ENCODE results near the gene DNAJC5.

DNA sequence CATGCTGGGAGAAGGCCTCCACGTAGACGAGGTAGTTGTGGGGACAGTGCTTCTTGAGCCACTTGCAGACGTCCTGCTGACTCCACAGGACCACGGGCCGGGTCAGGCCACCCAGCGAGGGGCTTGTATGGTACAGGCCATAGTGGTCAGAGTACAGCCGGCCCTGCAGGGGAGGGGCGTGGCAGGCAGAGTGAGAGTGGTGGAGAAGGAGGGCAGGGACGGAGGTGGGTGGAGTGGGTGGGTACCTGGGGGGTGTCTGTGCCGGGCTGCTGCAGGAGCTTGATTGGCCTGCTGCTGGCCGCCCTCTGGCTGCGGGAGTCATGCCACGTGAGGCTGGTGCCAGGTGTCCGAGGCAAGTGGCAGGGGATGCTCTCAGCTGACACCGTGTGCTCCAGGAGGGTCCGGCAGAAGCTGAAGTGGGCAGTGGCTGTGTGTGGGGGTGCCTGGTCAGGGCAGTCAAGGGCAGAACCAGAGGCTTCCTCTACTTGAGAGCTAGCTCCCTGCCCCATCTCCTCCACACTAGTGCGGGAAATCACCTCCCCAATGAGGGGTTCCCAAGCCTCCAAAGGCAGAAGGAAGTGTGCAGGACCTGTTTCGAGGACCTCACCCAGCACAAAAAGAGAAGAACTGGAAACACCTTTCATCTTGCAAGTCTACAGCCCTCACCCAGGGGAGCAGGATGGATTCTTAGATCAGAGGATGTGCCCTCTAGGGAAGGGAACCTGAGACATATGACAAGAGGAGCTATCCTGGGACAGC is 82.2 kb downstream of the DNAJC5 start:
- TF ChIP-seq, protein P1, sequence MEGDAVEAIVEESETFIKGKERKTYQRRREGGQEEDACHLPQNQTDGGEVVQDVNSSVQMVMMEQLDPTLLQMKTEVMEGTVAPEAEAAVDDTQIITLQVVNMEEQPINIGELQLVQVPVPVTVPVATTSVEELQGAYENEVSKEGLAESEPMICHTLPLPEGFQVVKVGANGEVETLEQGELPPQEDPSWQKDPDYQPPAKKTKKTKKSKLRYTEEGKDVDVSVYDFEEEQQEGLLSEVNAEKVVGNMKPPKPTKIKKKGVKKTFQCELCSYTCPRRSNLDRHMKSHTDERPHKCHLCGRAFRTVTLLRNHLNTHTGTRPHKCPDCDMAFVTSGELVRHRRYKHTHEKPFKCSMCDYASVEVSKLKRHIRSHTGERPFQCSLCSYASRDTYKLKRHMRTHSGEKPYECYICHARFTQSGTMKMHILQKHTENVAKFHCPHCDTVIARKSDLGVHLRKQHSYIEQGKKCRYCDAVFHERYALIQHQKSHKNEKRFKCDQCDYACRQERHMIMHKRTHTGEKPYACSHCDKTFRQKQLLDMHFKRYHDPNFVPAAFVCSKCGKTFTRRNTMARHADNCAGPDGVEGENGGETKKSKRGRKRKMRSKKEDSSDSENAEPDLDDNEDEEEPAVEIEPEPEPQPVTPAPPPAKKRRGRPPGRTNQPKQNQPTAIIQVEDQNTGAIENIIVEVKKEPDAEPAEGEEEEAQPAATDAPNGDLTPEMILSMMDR (optimal IDR thresholded peaks at IDR 0.05 in 1 of 3, IDR thresholded peaks at IDR 0.05 in 1 of 3, conservative IDR thresholded peaks at IDR 0.05 in 1 of 3; ENCODE audit: extremely low read depth in 1 of 3, insufficient read depth in 2 of 3, low read length in 3 of 3): no peak
- no peak for TF ChIP-seq EZH2 (IDR thresholded peaks at IDR 0.05; ENCODE audit: low read length)
